HEK293T (cell line): Measurements from ENCODE around the gene CEP57.

Source experiments
- ARNT ChIP-seq: fragments of 450-650 bp; IDR thresholded peaks from 2 replicates; pipeline ENCODE4 v1.6.1; 2017; ENCODE audit warnings: mild to moderate bottlenecking
- FOXA1 ChIP-seq: fragments of 450-650 bp; IDR thresholded peaks from 2 replicates; pipeline ENCODE4 v1.6.1; 2016; ENCODE audit warnings: mild to moderate bottlenecking
- SP1 ChIP-seq: fragments of 450-650 bp; IDR thresholded peaks from 2 replicates; pipeline ENCODE4 v1.6.1; 2017
- SUZ12 ChIP-seq: fragments of 450-650 bp; IDR thresholded peaks from 2 replicates; pipeline ENCODE4 v1.6.1; 2016; ENCODE audit warnings: mild to moderate bottlenecking
- TARDBP ChIP-seq: fragments of 450-650 bp; IDR thresholded peaks from 2 replicates; pipeline ENCODE4 v1.6.1; 2016
- ZNF384 ChIP-seq: fragments of 450-650 bp; IDR thresholded peaks from 2 replicates; pipeline ENCODE4 v1.6.1; 2016
- TF ChIP-seq, protein P1 (sequence below): fragments of 450-650 bp; IDR thresholded peaks from 2 replicates; pipeline ENCODE4 v1.6.1; 2016

DNA sequence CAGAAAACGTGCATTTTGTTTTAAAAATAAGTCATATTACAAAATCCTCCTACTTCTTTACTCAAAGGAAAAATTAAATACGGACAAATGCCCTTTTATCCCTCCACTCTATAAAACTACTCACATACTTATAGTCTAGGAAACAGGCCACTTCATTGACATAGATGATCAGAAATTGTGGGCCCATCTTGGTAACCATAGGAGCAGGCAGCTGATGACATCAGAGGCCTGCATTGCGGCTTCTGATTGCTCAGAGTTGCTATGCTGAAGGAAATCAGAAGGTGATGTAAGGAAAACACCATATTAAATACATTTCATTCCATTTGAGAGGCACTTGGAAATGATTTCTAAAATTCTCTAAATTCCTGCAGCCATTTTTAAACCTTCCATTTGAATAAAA is 27.8 kb upstream of the CEP57 start:
- TF ChIP-seq ARNT (no peak), TARDBP (no peak), SUZ12 (no peak), SP1 (no peak), FOXA1 (no peak), ZNF384 (no peak)
- TF ChIP-seq, protein P1, sequence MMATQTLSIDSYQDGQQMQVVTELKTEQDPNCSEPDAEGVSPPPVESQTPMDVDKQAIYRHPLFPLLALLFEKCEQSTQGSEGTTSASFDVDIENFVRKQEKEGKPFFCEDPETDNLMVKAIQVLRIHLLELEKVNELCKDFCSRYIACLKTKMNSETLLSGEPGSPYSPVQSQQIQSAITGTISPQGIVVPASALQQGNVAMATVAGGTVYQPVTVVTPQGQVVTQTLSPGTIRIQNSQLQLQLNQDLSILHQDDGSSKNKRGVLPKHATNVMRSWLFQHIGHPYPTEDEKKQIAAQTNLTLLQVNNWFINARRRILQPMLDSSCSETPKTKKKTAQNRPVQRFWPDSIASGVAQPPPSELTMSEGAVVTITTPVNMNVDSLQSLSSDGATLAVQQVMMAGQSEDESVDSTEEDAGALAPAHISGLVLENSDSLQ = no peak
